Measurements from ENCODE around the gene SF3B4.
"Not testable (repeated sequence)": the region's sequence is repeated elsewhere in the genome, so short reads cannot be mapped to it uniquely, and the experiment has no call there.

The SF3B4 gene

GRCh38 chr1:149888247-149888998 is 39.2 kb downstream of the SF3B4 start:
- peak; percentile 76 for DNase-seq (ENCODE audit: low spot score)

GRCh38 chr1:149887456-149888246 is 40.0 kb downstream of the SF3B4 start:
- DNase-seq (ENCODE audit: low spot score) = peak; percentile 90

- not testable (repeated sequence) for DNase-seq (ENCODE audit: low spot score)
Measured at GRCh38 chr1:149887196-149887455, 40.5 kb downstream of the SF3B4 start.

GRCh38 chr1:149886396-149887195 is 41.0 kb downstream of the SF3B4 start:
- DNase-seq (ENCODE audit: low spot score) = peak; percentile 94

GRCh38 chr1:149886121-149886395 is 41.5 kb downstream of the SF3B4 start:
- not testable (repeated sequence) for DNase-seq (ENCODE audit: low spot score)

GRCh38 chr1:149885339-149886120 is 42.1 kb downstream of the SF3B4 start:
- DNase-seq (ENCODE audit: low spot score) = peak; percentile 68

GRCh38 chr1:149884433-149885338 is 42.9 kb downstream of the SF3B4 start:
- peak; percentile 52 for DNase-seq (ENCODE audit: low spot score)

- DNase-seq (ENCODE audit: low spot score) = no peak
Measured at GRCh38 chr1:149883598-149884247, 43.9 kb downstream of the SF3B4 start.

- DNase-seq (ENCODE audit: low spot score) = no peak
Measured at GRCh38 chr1:149881876-149882275, 45.7 kb downstream of the SF3B4 start.

DNA sequence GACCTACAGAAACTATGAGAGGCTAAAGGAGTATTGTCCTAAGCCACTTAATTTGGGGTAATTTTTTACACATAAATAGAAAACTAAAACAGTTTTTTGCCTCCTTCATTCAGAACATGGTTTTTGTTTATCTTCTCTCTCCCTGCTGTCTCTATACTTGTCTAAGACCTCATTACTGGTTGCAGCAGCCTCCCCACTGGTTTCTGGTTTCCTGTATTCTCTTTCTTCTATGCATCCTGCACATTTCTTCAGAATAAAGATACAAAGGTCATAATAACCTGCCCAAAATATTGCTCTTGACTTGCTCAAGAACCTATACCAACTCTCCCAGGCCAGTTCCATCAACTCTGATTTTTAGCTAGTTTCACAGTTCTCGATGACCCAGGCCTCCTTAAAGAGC is 48.0 kb downstream of the SF3B4 start:
- no peak for DNase-seq (ENCODE audit: low spot score)

GRCh38 chr1:149877211-149877946 is 50.2 kb downstream of the SF3B4 start:
- no peak for DNase-seq (ENCODE audit: low spot score)
